Putamen (tissue), 1 donor: ENCODE results near the gene MANBA.
"Not testable (repeated sequence)": the region's sequence is repeated elsewhere in the genome, so short reads cannot be mapped to it uniquely, and the experiment has no call there.

Experiments used
- DNase-seq: peaks from one replicate; pipeline ENCODE4 v3.0.0-alpha.2; 2016; ENCODE audit warnings: low spot score

The MANBA gene

DNA sequence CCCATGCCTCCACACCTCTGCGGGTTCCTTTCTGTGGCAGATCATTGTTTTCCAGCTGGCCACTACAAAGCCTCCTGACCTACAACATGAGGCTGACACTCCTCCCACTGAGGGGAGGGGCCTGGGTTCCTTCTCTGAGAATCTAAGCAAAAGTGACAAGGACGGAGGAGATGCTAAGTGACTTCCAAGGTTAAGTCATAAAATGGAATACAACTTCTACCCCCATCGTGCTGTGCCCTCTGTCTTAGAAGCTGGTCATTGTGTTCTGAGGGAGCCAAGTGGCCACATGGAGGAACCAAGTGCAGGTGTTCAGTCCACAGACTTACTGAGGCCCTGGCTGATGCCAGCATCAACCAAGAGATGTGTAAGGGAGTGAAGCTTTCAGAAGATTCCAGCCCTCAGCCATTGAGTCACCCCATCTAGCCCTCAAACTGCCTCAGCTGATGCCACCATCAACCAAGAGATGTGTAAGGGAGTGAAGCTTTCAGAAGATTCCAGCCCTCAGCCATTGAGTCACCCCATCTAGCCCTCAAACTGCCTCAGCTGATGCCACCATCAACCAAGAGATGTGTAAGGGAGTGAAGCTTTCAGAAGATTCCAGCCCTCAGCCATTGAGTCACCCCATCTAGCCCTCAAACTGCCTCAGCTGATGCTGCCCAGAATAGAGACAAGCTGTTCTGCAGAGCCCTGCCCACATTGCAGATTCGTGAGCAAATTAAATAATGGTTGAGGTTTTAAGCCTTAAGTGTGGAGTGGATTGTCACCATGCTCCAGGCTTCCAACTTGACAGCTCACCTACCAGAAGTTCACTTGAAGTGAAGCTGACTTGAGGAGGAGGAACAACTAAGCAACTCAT, 140.8 kb downstream of the MANBA start:
- DNase-seq: not testable (repeated sequence)

- DNase-seq: not testable (repeated sequence)
Observed at GRCh38 chr4:102619021-102619420, 141.7 kb downstream of the MANBA start.

- DNase-seq: no peak
Observed at GRCh38 chr4:102616636-102617035, 144.1 kb downstream of the MANBA start.

DNA sequence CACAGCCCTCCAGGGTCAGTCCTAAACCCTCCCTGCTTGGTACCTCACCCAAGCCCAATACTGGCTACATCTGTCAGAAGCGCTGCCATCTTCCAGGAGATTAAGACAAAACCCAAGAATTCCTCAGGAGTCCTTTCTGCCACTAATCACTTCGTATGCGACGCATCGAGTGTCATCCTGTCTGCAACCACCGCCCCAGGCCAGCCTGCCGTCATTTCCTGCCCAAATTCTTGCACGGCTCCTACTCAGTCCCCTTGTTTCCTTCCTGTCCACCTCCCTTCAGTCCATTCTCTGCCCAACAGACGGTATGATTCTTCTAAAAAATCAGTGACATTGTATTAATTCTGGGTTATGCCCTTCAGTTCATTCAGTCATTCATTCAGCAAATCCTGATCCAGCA, 146.0 kb downstream of the MANBA start:
- no peak for DNase-seq

- no peak for DNase-seq
Observed at GRCh38 chr4:102612824-102613366, 147.9 kb downstream of the MANBA start.

- DNase-seq: no peak
Observed at GRCh38 chr4:102612210-102612609, 148.6 kb downstream of the MANBA start.

DNA sequence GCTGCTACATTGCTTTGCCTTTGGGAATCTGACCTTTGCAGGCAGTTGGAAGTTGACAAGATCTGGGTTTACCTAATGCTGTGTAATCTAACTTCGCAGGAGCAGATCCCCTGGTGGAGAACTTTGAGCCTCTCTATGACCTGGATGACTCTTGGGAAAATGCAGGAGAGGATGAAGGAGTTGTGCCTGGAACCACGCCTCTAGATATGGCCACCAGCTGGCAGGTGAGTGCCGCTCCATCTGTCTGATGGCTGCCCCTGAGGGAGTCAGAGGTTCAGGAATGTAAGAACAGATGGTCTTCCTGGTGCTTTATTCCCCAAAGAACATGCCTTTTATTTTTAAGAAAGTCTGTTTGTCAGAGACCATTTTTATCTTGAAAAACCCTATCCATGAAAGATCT, 150.3 kb downstream of the MANBA start:
- no peak for DNase-seq

DNA sequence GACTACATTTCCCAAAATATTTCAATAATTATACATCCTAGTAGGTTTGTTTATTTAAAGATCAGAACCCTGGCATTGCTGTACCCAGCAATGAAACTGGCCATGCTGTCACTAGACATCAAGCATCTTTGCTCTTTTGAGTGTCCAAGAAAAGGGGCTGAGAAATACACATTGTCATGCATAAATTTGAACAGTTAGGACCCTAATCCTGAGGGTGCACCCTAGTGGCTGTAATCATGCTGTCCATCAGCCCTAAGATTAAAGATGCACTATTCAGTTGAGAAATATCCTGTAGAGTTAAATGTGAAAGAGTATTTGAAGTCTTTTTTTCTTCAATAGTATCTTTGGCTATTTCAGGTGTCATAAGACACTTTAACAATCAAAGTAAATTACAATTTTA, 150.8 kb downstream of the MANBA start:
- DNase-seq: no peak

- no peak for DNase-seq
Observed at GRCh38 chr4:102608190-102608589, 152.6 kb downstream of the MANBA start.

- DNase-seq: peak; percentile 37
Observed at GRCh38 chr4:102606846-102607450, 153.8 kb downstream of the MANBA start.

- DNase-seq: no peak
Observed at GRCh38 chr4:102606261-102606660, 154.5 kb downstream of the MANBA start.

DNA sequence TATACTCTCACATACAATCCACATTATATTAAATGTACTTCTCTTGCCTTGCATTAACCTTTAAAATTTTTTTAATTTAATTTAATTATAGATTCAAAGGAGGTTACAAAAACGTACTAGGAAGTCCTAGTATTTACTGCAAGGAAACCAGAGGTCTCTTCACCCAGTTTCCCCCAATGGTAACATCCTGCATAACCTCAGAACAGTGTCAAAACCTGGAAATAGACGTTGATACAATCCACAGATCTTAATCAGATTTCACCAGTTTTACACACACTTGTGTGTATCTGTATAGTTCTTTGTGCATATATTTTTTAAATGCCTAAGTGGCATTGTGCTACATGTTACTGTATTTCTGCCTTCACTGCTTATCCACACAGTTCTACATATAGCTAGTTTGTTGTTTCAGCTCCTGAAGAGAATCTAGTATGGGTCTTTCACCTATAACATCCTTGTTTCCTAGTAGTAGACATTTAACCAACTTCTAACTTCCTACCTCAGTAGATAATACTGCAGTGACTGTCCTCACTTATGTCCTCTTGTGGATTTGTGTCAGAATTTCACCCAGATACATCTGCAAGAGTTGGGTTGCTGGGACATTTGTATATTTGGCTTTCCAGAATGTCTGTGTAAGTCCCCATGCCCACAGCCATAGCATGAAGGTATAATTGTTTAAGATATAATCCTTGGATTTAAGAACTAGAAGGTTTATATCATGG, 156.4 kb downstream of the MANBA start:
- no peak for DNase-seq

- no peak for DNase-seq
Observed at GRCh38 chr4:102601586-102602227, 159.1 kb downstream of the MANBA start.

- DNase-seq: no peak
Observed at GRCh38 chr4:102600689-102601088, 160.1 kb downstream of the MANBA start.

DNA sequence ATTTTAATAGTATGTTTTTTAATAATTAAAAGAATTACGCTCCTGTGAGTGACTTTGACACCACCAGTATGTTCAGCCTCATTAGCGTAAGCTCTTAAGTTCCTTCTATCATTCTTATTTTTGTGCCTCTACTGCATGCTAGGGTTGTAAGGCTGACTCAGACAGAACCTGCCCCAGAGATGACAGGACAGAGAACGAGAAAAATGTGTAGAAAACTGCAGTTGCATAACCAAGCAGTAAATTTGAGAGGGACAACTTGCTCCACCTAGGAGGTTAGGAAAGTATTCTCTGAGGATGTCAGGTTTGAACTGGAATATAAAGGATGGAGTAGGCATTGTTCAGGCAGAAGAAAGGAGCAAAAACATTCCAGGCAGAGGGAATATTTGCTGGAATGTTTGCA, 160.9 kb downstream of the MANBA start:
- no peak for DNase-seq

DNA sequence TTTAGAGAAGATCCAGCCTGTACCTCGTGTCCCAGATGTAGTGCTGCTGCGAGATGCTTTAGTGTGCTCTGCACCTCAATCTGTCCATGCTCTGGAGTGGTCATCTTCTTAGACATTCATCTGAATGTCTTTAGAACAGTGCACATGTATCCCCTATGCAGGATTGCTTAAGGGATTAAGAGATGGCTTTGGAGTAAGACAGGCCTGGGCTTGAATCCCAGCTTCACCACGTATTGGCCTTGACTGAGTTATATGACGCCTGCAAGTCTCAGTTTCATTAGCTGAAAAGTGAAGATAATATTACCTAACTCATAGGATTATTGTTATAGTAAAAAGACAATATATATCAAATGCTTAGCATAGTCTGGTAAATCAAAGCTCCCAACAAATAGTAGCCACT, 161.3 kb downstream of the MANBA start:
- DNase-seq: no peak

DNA sequence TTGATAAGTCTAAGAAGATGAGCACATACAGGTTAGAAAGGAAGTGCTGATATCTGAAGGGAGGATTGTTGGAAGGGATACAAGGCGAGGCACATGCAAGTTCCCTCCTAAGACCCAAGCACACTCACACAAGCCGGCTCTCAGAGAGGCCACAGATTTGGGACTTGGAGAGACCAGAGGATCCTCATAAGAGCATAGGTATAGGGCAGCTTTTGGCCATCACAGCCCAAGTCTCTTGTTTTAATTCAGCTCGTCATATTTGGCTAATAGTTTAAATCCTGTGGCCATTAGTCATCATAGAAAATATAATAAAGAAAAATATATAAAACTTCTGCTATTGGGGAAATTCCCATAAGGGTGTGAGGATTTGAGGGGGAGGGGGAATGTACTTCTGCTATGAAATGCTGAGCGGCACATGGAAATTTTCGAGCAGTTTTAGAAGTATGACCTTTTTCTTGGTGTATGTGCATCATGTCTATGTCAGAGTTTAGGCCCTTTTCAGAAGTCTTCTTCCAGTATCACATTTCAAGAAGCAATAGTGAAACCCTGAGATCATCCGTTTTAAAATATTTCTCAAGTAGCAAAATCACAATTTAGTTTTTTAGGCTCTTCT, 161.9 kb downstream of the MANBA start:
- no peak for DNase-seq

GRCh38 chr4:102598086-102598761, 162.5 kb downstream of the MANBA start:
- no peak for DNase-seq

GRCh38 chr4:102596532-102596931, 164.2 kb downstream of the MANBA start:
- DNase-seq: no peak

DNA sequence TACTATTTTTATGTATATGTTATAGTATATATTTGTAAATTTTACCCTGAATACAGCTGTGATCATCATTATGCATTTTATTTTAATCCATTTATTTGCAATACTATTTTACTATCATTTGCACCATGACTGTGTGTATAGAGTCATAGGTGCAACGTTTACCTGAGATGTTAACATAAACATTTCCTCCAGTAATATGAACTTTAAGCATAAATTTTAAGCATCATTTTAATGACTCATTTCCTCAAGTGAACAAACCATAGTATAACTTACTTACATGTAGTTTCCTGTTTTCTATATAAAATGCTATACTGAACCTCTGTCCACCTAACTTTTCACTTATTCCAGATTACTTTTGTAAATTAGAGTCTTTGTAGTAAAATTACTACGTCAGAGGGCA, 166.8 kb downstream of the MANBA start:
- DNase-seq: no peak

DNA sequence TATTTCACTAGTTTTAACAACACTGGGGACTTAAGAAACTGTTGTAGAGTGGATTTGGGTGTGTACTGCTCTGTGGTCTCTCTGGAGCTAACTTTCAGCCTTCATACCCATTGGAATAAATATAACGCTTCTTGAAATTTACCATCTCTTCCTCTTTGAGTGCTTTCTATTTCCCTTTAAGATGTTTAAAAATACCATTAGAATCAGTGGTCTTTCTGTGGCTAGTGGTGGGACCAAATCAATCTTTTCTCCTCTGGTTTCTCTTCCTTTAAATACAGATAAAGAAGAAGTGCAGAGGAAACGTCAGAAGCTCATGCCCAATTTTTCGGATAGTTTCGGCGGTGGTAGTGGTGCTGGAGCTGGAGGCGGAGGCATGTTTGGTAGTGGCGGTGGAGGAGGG, 167.6 kb downstream of the MANBA start:
- no peak for DNase-seq
